Lung (tissue), 12 donors: ENCODE results near the gene TLE1. TPM values are rescaled to one million over a fixed set of nuclear protein-coding genes. Genes with fewer than 3 reads are reported as not detected.

Source experiments
- ATAC-seq: fragments of 200-7000 bp; cut with Tn5 transposase; one replicate; pipeline ENCODE4 v1.9.1; 2020; ENCODE audit warnings: moderate number of reproducible peaks; ENCODE audit not compliant: insufficient read depth, low FRiP score
- DNase-seq, 3 donors: peaks; one replicate each; pipeline ENCODE4 v3.0.0-alpha.2; 2013 to 2017
- H3K27ac ChIP-seq, 2 donors: one replicate each; pipeline ENCODE4 v1.5.1; 2013; ENCODE audit warnings: mild to moderate bottlenecking in 2 of 2, moderate library complexity in 2 of 2, control low read depth in 1 of 2, inconsistent platforms in 1 of 2, low read depth in 1 of 2, low read length in 1 of 2
- H3K27me3 ChIP-seq, 3 donors: one replicate each; pipeline ENCODE4 v1.5.1; 2013; ENCODE audit warnings: low read length in 2 of 3; ENCODE audit not compliant: control insufficient read depth in 3 of 3, insufficient read depth in 3 of 3
- H3K36me3 ChIP-seq, 4 donors: one replicate each; pipeline ENCODE4 v1.5.1; 2013; ENCODE audit warnings: low read length in 4 of 4, mild to moderate bottlenecking in 1 of 4, moderate library complexity in 1 of 4; ENCODE audit not compliant: control insufficient read depth in 4 of 4, insufficient read depth in 4 of 4
- H3K4me1 ChIP-seq, 5 donors: one replicate each; pipeline ENCODE4 v1.5.1; 2013; ENCODE audit warnings: low read length in 5 of 5, mild to moderate bottlenecking in 2 of 5, moderate library complexity in 1 of 5; ENCODE audit not compliant: control insufficient read depth in 5 of 5, insufficient read depth in 5 of 5
- H3K4me3 ChIP-seq: one replicate; pipeline ENCODE4 v1.5.1; 2013; ENCODE audit warnings: mild to moderate bottlenecking, control low read depth, moderate library complexity
- H3K9ac ChIP-seq, 2 donors: one replicate each; pipeline ENCODE4 v1.5.1; 2013; ENCODE audit warnings: low read length in 2 of 2, control low read depth in 1 of 2; ENCODE audit not compliant: insufficient read depth in 1 of 2
- H3K9me3 ChIP-seq, 4 donors: one replicate each; pipeline ENCODE4 v1.5.1; 2013; ENCODE audit warnings: low read length in 3 of 4, mild to moderate bottlenecking in 1 of 4, moderate library complexity in 1 of 4; ENCODE audit not compliant: control insufficient read depth in 4 of 4, insufficient read depth in 3 of 4
- WGBS, 2 donors: extraction: QIAGEN DNeasy Blood & Tissue Kit; methylation state at CpG; one replicate each; pipeline ENCODE4 v1.1.7; 2013; 5-methylcytosine and 5-hydroxymethylcytosine counted together
- polyA plus RNA-seq, 2 donors: library from polyadenylated mRNA; stranded (reverse); fragments of 200-250 nt; gene quantifications; one replicate each; pipeline ENCODE4 v1.2.1, GENCODE V29; 2013
- total RNA-seq, 2 donors: library from RNA; depleted of rRNA in 1 of 2; stranded (reverse); fragments of >200 nt in 1 of 2; gene quantifications; one replicate each; pipeline ENCODE4 v1.2.1, GENCODE V29; 2014 to 2021
- TF ChIP-seq, protein P1 (sequence below): IDR thresholded peaks from 2 replicates; pipeline ENCODE4 v1.5.1; 2012; ENCODE audit warnings: mild to moderate bottlenecking; ENCODE audit errors: control extremely low read depth, extremely low read depth
- donor health status: control.
- donor health status: control.
- donor health status: Bipolar disorder and iron deficiency.
- donor health status: healthy.
- donor health status: DM: yes; HTN: yes; CAD: no.

The TLE1 gene
- total and polyA plus RNA-seq, 4 donors = 16.8 to 35.2 (median 19.4) TPM

DNA sequence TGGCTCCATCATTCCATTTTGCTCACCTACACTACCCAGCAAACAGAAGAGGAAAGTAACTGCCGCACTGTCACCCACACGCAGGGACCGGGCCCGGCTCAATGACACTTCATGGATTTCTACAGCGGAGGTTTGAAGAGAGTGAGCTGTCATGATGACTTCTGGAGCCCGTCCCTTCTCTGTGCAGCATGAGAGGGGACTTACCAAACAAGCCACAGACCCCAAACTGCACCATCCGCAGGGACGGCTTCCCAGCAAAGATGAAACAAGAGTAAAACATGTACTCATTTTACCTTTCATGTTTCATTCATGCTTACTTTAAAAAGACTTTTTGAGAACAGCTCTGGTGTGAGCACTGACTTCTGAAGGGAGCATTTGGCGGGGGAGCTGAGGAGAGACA, 99.5 kb downstream of the TLE1 start:
- Histone ChIP-seq H3K36me3 (peaks cover 0 to 42% (median 19%) of the 10 kb centered on the region in 4 donors), H3K9ac (no peak overlapping the region), H3K4me3 (no peak overlapping the region), H3K9me3 (peaks cover 0 to 2% (median 0%) of the 10 kb centered on the region in 4 donors), H3K4me1 (peaks cover 0 to 13% (median 5%) of the 10 kb centered on the region in 5 donors), H3K27me3 (no peaks in the 10 kb centered on the region), H3K27ac (no peak overlapping the region)
- WGBS, 2 donors = 95 to 97% methylated on average over 9 of the region's 9 CpGs
- ATAC-seq = no peak
- no peak for DNase-seq
- TF ChIP-seq, protein P1, sequence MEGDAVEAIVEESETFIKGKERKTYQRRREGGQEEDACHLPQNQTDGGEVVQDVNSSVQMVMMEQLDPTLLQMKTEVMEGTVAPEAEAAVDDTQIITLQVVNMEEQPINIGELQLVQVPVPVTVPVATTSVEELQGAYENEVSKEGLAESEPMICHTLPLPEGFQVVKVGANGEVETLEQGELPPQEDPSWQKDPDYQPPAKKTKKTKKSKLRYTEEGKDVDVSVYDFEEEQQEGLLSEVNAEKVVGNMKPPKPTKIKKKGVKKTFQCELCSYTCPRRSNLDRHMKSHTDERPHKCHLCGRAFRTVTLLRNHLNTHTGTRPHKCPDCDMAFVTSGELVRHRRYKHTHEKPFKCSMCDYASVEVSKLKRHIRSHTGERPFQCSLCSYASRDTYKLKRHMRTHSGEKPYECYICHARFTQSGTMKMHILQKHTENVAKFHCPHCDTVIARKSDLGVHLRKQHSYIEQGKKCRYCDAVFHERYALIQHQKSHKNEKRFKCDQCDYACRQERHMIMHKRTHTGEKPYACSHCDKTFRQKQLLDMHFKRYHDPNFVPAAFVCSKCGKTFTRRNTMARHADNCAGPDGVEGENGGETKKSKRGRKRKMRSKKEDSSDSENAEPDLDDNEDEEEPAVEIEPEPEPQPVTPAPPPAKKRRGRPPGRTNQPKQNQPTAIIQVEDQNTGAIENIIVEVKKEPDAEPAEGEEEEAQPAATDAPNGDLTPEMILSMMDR = no peak

DNA sequence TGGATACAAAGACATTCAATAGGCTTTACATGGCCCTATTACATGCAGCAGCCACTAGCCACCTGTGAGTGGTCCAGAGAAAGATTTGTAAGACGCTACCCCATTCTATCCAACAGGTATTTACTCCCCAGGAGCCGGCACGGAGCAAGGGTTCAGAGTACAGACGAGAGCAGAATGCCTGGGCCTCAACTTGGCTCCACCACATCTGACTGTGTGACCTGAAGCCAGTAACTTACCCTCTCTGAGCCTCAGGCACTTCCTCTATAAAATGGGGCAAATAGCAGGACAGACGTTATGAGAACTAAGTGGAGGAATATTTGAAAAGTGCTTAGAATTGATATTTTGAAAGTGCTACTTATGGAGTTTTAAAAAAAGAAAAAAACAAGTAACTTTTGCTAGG, 100.0 kb downstream of the TLE1 start:
- TF ChIP-seq, protein P1 = no peak
- Histone ChIP-seq H3K36me3 (peaks cover 0 to 44% (median 19%) of the 10 kb centered on the region in 4 donors), H3K9me3 (peaks cover 0 to 2% (median 0%) of the 10 kb centered on the region in 4 donors), H3K27ac (no peak overlapping the region), H3K4me3 (no peak overlapping the region), H3K4me1 (peaks cover 0 to 13% (median 5%) of the 10 kb centered on the region in 5 donors), H3K27me3 (no peaks in the 10 kb centered on the region), H3K9ac (no peak overlapping the region)
- ATAC-seq (no peak), DNase-seq (no peak)
- 91 to 94% methylated on average over 5 of the region's 5 CpGs for WGBS, 2 donors

- ATAC-seq (peak; percentile 89), DNase-seq (peak; percentile 56 to 81 (median 71))
- H3K9ac ChIP-seq = no peak overlapping the region
- H3K36me3 ChIP-seq = peaks cover 0 to 48% (median 25%) of the 10 kb centered on the region in 4 donors
- TF ChIP-seq, protein P1 = no peak
- H3K4me1 ChIP-seq = peaks cover 0 to 13% (median 5%) of the 10 kb centered on the region in 5 donors
- H3K27ac ChIP-seq = peak overlapping the region in 1 of 2 donors; percentile 43
- H3K9me3 ChIP-seq = peaks cover 0 to 2% (median 0%) of the 10 kb centered on the region in 4 donors
- 61 to 85% methylated on average over 15 of the region's 15 CpGs for WGBS, 2 donors
- H3K27me3 ChIP-seq = no peaks in the 10 kb centered on the region
- H3K4me3 ChIP-seq = no peak overlapping the region
Observed at GRCh38 chr9:81588148-81588871, 101.0 kb downstream of the TLE1 start.
